DMS79 treated with DMSO at 0.1 percent for 48 hours (cell line): ENCODE measurements around the gene SMIM36.
"Not testable (repeated sequence)": the region's sequence is repeated elsewhere in the genome, so short reads cannot be mapped to it uniquely, and the experiment has no call there.

Experiments
- DNase-seq: peaks from one replicate; lab custom pipeline; 2025; lab: John Stamatoyannopoulos, UW

Gene SMIM36

DNA sequence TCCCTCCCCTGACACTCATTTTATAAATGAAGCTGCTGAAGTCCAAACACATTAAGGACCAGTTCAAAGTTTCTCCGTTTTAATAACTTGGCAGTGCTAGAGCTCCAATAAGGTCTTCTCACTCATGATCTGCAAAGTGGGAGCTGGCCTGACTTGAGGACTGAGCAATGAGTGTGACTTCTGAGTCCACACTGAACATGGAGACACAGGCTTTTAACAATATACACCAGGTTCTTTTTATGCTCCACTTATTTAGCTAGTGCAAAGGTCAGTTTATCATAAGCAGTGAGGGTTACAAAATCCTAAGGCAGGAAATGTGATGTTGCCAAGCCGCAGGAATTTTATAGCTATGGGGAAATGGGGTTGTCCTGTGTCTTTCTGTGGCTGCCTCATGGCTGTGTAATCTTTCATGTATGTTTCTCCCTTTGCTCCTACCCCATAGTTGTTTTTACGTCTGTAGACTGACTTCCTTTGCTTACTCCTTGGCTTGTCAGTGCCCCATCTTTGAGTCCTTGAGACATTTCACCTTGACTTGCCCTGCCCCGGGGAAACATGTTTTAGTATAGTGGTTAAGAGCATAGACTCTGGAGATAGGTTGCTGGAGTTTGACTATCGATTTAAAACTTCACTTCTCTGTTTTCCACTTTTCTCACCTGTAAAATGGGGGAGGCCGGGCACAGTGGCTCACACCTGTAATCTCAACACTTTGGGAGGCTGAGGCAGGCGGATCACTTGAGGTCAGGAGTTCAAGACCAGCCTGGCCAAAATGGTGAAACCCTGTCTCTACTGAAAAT lies 77.4 kb downstream of the SMIM36 start:
- no peak for DNase-seq

GRCh38 chr17:55433029-55433628 lies 78.1 kb downstream of the SMIM36 start:
- DNase-seq = no peak

DNA sequence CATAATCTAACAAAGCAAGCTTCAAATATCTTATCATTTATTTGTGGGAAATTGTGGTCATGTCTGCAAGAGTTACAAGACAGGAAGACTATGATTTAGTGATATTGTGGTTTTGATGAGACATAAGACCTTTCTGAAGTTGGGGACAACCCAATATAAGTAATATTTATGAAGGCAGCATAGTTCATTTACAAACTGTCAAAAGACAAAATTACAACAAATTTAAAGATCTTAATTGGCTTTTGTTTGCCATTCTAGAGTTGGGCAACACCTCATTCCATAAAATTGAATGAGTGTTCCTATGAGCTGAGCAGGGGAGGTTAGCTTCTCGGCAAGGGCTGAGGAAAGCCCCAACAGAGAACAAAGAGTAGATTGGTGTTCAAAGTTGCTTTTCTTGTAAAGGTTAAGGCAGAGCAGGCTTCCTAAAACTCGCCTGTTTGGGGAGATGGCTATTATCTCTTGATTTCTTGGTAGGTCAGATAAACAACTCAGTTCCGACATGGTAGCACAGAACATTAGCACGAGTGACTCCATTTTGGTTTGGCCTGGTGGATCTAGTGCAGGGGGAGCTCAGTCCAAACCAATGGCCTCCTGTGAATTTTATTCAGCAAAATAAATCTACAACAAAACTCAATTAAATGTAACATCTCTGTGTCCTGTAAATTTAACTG lies 78.8 kb downstream of the SMIM36 start:
- DNase-seq = no peak

DNA sequence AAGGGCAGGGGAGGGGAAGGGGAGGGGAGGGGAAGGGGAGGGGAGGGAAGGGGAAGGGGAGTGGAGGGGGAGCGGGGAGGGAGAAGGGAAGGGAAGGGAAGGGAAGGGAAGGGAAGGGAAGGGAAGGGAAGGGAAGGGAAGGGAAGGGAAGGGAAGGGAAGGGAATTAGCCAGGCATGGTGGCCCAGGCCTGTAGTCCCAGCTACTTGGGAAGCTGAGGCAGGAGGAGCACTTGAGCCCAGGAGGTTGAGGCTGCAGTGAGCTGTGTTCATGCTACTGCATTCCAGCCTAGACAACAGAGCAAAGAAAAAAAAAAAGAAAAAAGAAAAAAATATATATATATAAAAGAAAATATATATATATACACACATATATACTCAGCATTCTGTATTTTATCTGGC lies 79.3 kb downstream of the SMIM36 start:
- not testable (repeated sequence) for DNase-seq

- no peak for DNase-seq
Measured at GRCh38 chr17:55430541-55431288, 80.5 kb downstream of the SMIM36 start.

DNA sequence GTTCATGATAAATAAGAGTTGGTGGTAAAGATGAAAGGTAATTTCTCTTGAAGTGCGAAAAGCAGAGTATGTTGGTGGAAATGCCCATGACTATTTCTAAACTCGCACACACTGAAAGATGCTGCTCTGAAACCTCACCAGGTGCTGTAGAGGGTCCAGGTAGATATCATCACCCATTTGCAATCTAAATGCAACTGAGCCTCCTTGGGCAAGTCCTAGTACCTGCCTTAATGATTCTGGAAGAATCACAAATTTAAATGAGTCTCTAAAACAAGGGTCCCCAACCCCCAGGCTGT lies 83.7 kb downstream of the SMIM36 start:
- no peak for DNase-seq

GRCh38 chr17:55426851-55427586 lies 84.2 kb downstream of the SMIM36 start:
- DNase-seq = no peak

DNA sequence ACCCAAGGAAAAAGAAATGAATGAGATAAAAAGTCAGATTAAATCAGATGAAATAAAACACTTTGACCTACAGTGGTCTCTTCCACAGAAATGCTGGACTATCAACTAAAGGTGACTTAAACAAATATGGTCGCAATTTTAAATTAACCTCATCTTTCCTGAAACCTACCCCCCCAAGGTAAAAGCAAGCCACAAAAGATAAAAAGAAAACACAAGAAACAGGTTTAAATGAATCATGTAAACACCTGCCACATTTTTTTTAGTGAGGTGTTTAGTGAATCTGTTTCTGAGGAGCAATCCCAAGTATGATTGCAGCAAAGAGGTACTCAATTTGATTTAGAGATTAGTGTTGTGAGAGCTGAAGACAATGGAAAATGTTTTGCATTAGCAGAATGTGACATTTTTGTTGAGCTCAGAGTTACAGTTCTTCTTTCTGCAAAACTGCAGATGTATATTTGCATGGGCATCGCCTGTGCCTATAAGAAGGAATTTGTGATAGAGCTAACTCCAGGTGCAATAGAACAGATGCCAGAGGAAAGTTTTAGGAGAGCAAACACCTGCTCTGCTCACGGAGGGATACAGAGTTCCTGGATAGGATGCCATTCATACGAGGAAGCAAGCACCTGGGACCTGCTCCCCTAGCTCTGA lies 86.2 kb downstream of the SMIM36 start:
- no peak for DNase-seq

DNA sequence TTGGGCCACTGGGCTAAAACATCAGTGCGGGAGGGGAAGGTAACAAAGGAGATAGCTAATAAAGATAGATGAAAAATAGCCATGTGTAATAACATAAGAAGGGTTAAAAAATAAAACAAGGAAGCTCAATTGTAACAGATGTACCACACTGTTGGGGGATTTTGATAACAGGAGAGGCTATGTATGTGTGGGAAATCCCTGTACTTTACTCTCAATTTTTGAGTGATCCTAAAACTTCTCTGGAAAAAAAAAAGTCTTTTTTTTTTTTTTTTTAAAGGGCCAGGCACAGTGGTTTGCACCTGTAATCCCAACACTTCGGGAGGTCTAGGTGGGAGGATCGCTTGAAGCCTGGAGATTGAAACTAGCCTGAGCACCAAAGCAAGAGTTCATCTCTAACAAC lies 87.7 kb downstream of the SMIM36 start:
- no peak for DNase-seq

DNA sequence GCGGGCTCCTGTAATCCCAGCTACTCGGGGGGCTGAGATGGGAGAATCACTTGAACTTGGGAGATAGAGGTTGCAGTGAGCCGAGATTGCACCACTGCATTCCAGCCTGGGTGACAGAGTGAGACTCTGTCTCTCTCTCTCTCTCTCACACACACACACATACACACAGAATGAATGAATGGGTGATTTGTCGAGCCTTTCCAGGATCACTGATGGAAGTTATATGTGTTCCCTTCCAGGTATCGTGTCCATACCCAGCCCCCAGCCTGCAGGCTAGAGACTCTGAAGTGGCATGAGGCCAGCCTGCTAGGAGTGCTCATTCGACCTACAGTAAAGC lies 88.5 kb downstream of the SMIM36 start:
- not testable (repeated sequence) for DNase-seq

DNA sequence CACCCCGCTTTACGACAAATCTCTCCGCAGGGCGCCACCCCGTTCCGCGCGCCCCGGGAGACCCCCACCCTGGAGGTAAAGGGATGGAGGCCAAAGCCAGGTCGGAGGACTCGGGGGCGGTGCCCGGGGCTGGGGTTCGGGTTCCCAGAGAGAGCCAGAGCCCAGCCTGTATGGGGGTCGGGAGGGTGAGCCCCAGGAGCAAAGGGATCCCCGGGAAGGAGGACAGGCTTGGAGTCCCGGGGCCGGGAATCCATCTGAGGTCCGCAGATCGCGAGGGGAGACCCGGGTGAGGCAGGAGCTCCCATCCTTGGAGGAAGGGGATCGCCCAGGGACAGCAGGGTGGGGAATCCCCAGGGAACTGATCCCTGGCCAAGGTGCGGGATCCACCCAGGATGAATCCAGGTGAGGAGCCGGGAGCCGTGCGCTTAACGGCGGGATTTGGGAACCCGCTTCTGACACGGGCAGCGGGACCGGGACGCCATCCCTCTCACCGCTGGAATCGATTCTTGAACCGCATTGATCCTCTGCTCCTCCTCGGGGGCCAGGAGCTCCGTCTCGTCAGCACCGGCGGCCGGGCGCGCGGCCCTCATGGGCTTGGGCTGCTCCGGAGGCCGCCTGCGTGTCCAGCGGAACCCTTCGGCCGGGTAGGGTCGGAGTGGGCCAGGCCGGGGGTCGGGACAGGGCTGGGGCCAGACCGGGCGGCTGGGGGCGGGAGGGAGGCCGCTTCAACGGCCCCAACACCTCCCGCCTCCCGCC lies 89.9 kb downstream of the SMIM36 start, which contains the start of gene MMD:
Gene MMD, minus strand, starts transcription at position 657 of the 756 bp plus-strand sequence. Its CDS starts 140 bp downstream, at position 517.
- DNase-seq = no peak

DNA sequence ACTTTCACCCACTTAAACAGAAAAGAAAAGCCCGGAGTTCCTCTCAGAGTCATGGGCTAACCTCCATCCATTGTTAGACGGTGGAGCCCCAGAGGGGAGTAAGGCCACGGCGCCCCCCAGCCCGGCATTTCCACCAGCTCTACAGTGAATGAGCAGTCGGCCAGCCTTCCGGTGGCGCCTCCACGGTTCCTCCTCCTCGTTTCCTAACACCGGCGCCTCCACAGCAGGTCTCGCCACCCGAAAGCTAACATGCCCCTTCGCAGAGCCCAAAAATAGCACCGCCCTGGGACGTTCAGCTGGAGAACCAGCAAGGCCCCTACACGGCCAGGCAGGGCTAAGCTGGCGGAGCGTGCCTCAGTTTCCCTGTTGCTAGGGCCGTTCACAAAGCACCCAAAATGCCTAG lies 90.5 kb downstream of the SMIM36 start:
- DNase-seq = no peak

- no peak for DNase-seq
Measured at GRCh38 chr17:55420067-55420775, 91.0 kb downstream of the SMIM36 start.

- DNase-seq = no peak
Measured at GRCh38 chr17:55418369-55419268, 92.6 kb downstream of the SMIM36 start.

DNA sequence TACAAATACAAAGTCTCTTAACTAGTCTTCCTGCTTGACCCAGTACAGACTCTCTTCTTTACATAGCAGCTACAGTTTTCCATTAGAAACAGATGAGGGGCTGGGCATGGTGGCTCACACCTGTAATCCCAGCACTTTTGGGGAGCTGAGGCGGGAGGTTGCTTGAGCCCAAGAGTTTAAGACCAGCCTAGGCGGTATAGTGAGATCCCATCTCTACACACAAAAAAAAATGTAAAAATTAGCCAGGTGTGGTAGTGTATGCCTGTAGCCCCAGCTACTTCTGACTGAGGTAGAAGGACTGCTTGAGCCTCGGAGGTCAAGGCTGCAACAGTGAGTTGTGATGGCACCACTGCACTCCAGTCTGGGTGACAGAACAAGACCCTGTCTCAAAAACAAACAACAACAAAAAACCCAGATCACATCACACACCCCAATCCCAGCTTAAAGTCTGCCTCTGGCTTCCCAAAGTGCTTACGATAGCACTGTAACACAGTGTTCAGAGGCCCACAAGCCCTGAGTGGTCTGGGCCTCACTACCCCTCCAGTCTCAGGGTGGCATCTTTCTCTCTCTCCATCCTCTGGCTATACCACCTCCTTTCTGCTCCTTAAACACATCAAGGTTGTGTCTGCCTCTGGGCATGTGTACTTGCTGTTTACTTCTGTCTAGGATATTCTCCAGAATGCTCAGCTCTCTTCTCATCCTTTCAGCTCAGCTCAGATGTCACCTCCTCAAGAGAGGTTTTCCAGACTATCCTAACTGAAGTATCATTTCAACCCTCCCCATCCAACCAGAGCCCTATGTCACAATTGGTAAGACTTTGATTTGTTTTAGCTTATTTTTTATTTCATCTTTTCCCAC lies 93.6 kb downstream of the SMIM36 start:
- no peak for DNase-seq

GRCh38 chr17:55416470-55417052 lies 94.7 kb downstream of the SMIM36 start:
- DNase-seq = no peak

- no peak for DNase-seq
Measured at GRCh38 chr17:55416000-55416399, 95.3 kb downstream of the SMIM36 start.

DNA sequence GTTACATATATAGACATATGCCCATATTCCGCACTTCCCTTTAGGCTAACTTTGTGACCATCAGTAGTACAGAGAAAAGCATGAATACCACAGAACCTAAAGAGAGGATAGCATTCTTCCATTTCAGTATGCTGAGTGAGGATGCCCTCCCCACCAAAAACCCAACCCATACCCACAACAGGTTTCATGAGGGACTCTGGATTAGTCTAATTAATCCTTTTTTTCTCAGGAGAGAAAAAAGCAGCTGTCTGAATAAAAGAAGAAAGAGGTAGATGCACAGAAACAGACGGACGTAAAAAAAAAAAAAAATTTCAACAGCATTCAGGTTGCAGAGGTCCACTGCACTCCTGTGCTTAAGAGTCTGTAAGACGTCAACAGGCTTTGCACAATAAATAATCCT lies 96.3 kb downstream of the SMIM36 start:
- DNase-seq = no peak
